KBM-7 (cell line): ENCODE data around the gene MARCHF10.

ENCODE experiments used
- DNase-seq: peaks from one replicate; pipeline ENCODE4 v3.0.0-alpha.2; 2015
- in situ Hi-C: fragments of 300-500 bp; cut with MboI; formaldehyde crosslinking; loops from 2 replicates; pipeline ENCODE4 v1.14.3; 2020; ENCODE audit warnings: low sequenced_read_pairs, low pct_unique_long_range_greater_than_20kb, mixed read lengths

The MARCHF10 gene

DNA sequence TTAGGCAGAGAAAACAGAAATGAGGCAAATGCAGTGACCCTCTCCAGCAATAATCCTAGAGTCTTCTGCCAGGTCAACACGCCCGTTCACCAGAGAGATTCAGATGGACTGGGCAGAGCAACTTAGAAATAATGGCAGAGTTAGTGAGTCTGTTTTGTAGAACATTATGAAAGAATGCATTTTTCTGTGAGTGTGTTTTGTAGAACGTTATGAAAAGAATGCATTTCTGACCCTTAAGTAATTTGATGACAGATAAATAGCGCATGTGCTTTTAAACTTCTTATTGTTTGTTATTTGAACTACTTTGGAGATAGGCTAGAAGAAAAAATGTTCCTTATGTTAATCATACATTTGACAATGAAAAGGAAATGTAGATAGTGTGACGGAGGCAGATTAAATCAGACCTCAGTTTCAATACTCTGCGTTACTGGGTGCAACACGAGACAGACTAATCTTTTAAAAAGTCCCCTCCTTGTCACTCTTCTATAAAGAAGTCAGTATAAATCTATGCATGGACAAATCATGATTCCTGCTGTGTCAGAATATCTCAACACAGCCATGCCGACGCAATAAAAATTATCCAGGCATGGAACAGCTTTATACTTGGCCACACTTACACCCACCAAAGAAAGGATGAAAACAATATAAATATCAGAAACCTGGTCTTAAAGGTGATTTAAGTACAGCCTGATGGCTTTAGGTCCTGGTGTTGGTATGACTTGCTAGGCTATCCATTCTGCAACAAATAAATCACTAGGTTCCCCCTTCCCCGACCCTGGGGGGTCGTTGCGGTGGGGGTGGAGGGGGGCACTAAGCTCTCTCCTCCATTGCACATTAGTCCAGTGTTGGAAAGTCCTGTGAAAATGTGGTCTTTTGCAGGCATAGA is 47.8 kb downstream of the MARCHF10 start:
- in situ Hi-C loops: no loop called here
- DNase-seq: no peak

DNA sequence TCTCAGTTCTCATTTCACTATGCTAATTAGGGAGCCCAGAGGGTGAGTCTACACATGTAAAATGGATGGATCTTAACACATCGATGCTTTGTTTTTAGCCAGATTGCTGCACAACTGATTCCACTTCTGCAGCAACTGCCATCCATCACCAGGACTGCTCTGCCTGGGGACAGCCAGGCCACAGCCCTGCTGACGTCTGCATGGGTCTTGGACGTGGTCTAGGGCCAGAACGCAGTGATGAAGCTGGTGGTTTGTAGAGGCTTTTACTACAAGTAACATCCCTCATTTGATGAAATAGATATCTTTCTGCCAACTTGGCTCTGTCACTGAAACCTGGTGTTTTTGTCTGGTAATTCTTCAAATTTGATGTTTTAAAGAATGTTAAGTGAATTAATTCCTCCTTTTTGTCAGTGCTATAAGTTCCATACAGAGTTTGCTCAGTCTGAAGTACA is 50.6 kb downstream of the MARCHF10 start:
- no peak for DNase-seq
- in situ Hi-C loops: no loop called here

DNA sequence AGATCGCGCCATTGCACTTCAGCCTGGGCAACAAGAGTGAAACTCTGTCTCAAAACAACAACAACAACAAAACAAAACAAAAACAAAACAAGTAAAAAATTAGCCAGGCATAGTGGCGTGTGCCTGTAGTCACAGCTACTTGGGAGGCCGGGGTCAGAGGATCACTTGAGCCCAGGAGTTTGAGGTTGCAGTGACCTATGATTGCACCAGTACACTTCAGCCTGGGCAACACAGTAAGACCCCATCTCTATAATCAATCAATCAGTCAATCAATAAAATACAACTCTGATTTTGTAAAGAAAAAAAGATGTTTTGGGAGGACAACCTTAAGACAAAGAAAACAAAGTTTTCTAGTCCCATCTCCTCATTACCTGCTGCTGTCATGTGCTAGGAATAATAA is 51.9 kb downstream of the MARCHF10 start:
- in situ Hi-C loops: no loop called here

DNA sequence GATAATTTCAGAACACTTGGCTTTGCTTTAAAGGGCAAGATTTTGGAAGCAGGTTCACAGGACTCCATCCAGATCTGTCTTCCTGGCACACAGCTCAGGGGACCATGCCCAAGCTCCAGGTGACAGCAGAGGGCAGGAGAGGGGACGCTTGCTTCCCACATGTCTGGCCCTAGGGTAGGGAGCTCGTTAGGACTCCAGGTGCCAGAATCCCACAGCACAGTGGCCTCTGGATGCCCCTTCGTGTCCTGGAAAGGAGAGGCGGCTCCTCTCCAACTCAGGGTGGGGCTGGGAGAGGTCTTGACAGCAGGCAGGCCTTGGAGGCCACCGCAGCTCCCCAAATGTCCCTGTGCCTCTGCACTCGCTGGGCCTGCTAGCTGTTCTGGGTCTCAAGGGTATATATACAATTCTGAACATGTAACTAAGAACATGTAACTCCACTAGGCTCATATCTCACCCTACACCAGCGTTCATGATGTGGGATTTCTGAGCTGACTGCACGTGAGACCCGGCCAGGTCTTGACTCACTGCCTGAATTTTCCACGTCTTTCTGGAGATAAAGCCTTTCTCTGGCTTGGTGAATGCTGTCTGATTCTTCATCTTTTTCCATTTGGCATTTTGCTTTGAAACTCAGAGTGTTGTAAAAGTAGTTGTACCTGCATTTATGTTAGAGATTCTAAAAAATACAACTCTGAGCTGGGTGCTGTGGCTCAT is 52.8 kb downstream of the MARCHF10 start:
- in situ Hi-C loops: no loop called here
- DNase-seq: no peak

More for the DNA sequence above, 51.9 kb downstream of the MARCHF10 start:
- DNase-seq: no peak

DNA sequence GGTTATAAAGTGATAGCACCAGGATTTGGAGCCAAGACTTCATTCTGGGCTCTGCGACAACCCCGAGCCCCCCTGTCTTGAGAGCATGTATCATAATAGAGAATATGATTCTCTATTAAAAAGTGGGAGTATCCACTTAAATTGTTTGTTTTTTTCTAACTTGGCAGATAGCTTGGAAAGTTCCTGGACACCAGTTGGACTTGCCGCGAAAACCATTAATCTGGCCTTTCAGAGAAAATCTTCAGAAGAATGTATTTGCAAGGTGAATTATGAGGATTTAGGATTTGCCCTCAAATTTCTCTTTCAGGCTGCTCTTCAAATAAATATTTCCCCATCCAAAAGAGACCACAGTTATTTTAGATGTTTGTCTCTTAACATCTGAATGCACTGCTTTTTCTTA is 53.5 kb downstream of the MARCHF10 start:
- DNase-seq: no peak
- in situ Hi-C loops: no loop called here

DNA sequence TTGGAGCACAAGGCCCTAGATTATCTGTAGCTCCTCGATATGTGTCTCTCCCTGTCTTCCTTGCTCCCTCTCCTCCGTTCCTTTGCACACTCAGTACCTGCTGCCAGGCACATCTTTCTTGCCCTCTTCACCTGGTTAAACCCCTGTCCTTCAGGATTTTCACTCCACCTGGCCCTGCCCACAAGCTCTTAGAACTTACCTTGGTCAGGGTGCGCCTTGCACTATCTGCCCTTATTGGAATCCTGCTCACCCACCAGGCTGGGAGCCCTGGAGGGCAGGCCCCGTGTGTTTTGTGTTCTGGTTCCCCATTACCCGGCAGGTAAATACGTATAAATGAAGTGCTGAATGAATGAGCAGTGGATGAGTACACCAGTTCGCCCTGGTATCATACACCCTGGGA is 54.6 kb downstream of the MARCHF10 start:
- in situ Hi-C loops: no loop called here
- no peak for DNase-seq

DNA sequence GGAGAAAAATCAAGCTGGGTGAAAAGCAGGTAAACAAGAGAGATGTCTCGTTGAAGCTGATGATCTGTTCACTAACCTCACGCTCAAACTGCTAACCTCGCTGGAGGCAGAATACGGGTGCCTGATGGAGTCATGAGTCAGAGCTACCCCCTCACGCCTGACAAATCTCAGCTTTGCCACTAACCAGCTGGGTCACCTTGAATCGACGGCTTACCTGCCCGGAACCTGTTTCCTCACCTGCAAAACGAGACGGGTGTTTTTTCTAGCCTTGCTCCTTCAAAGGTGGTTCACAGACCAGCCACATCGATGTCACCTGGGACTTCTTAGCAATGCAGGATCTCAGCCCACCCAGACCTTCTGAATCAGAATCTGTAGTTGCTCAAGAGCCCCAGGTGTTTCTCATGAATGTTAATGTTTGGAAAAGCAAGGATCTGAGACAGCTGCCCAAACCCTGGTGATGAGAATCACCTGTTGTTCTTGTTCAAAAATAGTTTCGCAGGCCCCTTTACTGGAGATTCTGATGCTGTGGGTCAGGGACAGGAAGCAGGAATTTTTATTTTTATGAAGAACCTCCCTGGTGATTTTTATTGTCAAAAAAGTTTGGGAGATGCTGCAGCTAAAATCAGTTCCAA is 56.9 kb downstream of the MARCHF10 start:
- DNase-seq: no peak
- in situ Hi-C loops: no loop called here

DNA sequence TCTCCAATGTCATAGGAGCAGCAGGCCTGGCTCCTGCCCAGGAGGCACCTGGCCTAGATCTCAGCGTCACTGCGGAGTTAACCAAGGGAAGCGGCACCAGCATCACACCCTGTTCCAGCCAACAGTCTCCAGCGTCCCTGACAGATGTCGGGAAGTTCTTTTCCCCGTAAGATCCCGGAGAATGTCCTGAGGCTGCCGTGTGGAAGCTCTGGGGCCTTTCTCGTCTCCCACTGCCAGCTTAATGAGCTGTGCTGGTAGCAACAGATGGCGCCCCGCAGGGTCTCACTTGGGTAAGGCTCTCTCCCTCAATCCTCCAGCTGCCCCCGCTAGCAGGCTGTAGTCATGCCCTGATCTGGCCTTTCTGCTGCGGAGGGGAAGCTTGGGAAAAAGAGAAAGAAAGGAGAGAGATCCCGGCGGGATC is 57.5 kb downstream of the MARCHF10 start:
- in situ Hi-C loops: no loop called here
- DNase-seq: no peak

DNA sequence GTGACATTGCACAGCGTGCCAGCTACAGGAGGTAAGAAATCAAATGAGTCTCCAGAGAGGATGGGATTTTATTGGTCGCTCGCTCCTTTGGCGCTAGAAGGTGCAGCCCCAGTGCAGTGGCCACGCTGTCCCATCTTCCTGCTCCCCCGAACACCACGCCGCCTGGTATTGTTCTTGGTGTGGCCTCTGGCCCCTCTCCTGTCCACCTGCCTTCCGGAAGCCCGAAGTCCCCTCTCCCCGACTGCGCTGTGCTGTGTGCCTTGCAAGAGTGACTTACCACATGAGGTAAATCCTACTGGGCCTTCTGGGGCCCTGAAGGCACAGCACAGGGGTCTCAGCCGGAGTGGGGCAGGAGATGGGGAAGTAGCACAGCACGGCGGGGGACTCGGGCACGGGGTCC is 58.2 kb downstream of the MARCHF10 start:
- DNase-seq: no peak
- in situ Hi-C loops: no loop called here

DNA sequence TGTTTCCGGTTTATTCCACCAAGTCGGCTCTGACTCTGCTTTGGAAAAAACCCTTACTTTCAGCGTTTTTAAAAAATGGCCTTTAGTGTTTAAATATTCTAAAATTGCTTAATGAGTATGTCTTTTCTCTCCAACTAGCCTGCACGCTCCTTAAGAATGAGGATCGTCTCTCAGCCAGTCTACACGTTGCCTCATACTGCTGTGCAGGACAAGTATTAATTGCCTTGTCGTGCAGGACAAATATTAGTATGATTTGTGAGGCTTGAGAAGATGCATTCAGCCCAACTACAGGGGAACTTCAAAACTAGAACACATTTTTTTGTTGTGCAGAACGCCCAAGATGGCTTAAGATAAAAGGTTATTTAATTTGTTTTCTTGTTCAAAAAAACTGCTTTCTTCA is 61.2 kb downstream of the MARCHF10 start:
- DNase-seq: no peak
- in situ Hi-C loops: no loop called here

DNA sequence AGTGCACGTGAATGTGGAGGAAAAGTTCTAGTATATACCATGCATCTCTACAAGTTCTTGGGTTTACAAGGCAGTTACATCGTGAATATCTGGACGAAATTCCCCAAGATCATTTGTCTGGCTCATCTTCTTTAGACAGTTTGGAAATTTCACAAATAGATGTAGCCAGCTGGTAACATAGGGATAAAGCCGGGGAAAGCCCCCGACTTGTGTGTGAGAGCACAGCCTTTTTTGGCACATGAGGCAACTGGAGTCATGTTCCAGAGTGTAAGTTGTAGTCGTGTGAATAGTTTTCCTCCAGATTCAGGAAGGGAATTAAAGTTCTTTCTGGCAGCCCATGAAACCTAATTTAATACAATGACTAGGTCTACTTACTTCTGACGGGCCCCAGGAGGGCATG is 62.3 kb downstream of the MARCHF10 start:
- in situ Hi-C loops: no loop called here
- no peak for DNase-seq

DNA sequence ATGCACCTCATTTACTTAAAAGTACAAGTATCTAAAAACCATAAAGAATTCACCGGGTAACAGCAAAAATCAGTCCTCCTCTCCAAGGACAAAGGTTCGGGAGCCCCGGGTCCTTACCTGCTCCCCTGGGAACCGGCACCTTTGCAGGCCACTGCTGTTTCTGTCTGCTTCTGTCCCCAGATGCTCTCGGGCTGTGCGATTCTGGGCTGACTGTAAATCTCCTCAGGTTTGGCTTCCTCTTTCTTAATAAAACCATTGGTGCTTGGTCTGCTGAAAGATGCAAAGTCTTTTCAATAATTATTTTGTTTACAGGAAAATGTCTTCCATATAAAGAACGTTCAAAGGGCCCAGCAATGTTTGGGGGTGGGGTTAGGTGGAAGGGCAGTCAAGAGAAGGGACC is 63.9 kb downstream of the MARCHF10 start:
- in situ Hi-C loops: no loop called here
- DNase-seq: no peak

DNA sequence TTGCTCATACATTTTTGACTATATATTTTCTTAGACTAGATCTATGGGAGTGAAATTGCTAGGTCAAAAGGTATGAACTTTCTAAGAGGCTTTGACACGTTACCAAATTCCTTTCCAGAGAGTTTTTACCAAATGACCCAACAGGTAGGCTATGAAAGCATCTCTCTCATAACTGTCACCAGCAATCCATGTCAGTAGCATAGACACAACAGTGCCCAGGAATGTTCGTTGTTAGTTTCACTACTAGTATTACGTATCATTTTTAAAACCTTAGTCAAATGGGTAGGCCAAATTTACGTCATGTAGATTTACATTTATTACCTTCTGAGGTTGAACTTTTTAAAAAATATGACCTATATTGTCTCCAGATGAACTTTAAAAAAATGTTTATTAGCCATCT is 66.8 kb downstream of the MARCHF10 start:
- DNase-seq: no peak
- in situ Hi-C loops: no loop called here

DNA sequence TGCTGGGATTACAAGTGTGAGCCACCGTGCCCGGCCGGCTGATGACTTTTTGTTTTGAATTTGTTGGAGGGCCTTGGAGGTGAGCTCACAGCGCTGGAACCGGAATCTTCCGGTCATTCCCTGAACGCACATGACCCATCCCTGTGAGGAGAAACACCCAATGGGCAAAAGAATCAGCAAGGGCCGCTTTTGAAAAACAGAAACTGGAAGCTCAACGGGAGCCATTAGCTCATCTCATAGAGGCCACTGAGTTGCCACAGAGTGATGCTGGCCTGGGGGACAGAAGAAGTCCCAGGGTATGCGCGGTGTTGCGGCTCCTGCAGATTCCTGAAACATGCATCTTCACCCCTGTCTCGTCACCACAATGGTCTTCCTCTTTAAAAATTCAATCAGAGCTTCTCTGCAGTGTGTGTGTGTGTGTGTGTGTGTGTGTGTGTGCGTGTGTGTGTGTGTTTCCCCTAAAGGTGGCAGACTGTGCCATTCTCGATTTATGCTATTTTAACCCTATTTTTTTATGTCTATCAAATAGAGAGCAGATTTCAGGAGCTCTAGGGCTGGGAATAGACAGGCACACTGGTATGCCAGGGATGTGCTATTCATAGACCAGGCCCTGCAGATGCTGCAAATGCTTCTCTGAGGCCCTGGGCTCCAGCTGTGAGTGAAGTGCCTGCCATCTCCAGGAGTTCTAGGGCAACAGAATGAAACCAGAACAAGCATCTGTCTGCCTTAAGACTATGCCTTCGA is 68.3 kb downstream of the MARCHF10 start:
- DNase-seq: no peak

DNA sequence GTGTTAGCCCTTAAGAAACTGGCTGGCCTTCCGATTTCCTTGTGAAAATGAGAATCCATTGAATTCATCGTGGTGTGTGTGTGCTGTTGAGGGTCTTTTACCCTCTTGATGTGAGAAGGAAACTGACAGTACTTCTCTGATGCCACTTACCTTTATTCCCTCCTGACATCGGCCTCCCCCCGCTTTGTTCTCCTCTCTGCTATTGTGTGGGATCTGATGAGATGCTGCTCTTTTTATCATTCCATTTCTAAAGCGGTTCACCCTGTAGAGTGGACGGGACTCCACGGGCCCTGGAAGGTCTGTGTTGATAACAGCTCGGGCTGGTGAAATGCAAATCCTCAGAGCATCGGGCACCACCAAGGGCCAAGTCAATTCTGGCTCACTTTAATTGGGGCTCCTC is 69.8 kb downstream of the MARCHF10 start:
- in situ Hi-C loops: no loop called here
- no peak for DNase-seq

More for the DNA sequence above, 68.3 kb downstream of the MARCHF10 start:
- in situ Hi-C loops: no loop called here

DNA sequence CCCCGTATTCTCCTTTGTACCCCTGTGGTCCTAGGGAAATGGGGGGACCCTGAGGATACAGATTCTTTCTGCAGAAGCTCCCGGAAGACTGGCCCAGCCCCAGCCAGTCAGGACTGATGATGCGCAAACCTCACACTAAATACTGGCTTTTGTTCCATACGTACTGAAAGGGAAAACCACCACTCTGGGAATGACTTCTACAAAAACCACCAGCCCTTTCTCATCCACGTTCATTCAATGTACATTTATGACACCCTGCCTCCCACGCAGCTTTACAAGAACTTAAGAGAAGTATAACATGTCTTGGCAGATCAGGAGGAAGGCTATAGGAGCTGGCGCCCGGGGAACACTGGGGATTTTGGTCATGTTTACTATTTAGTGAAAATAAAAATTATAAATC is 70.6 kb downstream of the MARCHF10 start:
- in situ Hi-C loops: no loop called here
- no peak for DNase-seq

DNA sequence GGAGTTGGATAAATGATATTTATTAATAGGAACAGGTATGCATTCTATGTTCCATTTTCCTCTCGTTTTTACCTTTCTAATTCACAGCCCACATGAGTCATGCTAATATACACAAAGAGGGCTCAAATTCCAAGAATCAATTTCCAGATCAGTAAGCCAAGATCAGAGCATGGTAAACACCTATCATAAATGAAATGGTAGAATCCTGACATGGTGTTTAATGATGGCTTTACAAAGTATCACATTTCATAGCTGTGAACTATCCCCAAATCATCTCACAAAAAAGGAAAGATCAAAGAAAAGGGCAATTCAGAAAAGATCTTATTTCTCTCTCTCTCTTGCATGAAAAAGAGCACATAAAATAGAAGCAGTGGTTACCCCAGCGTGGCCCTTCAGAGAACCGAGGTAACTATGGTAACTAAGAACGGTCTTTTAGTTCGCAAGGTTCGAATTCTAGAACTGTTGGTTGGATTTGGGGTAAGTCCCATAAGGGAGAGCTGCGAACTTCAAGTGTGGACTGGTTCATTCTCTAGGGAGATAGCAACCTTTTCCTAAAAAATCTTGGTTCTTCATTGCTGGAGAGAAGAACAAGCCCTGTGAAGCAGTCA is 73.0 kb downstream of the MARCHF10 start:
- no peak for DNase-seq
- in situ Hi-C loops: no loop called here

DNA sequence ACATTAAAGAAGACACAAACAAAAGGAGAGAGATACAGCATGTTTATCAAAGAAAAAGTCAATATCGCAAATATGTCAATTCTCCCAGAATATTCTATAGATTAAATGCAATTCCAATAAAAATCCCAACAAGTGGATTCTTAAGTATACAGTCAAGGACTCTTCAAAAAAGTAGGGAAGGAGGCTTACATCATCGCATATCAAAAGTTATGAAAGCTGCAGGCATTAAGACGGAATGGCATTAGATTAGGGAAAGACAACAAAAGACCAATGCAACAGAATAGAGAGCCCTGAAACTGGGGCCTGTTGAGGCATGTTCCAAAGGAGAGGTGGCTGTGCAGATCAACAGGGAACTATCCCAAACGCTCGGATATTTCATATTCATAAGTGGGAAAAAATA is 76.0 kb downstream of the MARCHF10 start:
- in situ Hi-C loops: no loop called here
- no peak for DNase-seq
